ENCODE data around the gene USP17L10. TPM values are rescaled to one million over a fixed set of nuclear protein-coding genes. Genes with fewer than 3 reads are reported as not detected.
"Not testable (repeated sequence)": the region's sequence is repeated elsewhere in the genome, so short reads cannot be mapped to it uniquely, and the experiment has no call there.

The USP17L10 gene
- total RNA-seq, 1 experiment from 2014 or later = not detected

- BruUV-seq (replicated peaks); DNase-seq (ENCODE audit: low read depth, low spot score); H3K4me1 ChIP-seq (ENCODE audit: control insufficient read depth, insufficient read depth, low read length); ATAC-seq; CTCF ChIA-PET; H3K4me3 ChIP-seq (ENCODE audit: low read depth in 2 of 2, low read length in 2 of 2); POLR2A ChIA-PET; H3K9me3 ChIP-seq (ENCODE audit: control insufficient read depth, insufficient read depth, low read depth, low read length); in situ Hi-C loops (cut with HindIII; ENCODE audit: low pct_unique_long_range_greater_than_20kb, low sequenced_read_pairs); intact Hi-C loops (cut with micrococcal nuclease; ENCODE audit: unreplicated experiment); H3K27ac ChIP-seq (ENCODE audit: low read length); H3K36me3 ChIP-seq (ENCODE audit: control insufficient read depth, insufficient read depth, low read length); H3K27me3 ChIP-seq (ENCODE audit: control insufficient read depth, insufficient read depth, low read length): not testable (repeated sequence)
Measured at GRCh38 chr4:9230249-9230648, 19.8 kb downstream of the USP17L10 start.

GRCh38 chr4:9234085-9234484, 23.6 kb downstream of the USP17L10 start, which contains the start of gene USP17L15:
Gene USP17L15 (plus strand): TSS chr4:9234385. CDS start chr4:9234385, 0 bp downstream.
- DNase-seq (ENCODE audit: low read depth, low spot score); ATAC-seq; H3K4me3 ChIP-seq (ENCODE audit: low read depth in 2 of 2, low read length in 2 of 2); H3K27me3 ChIP-seq (ENCODE audit: control insufficient read depth, insufficient read depth, low read length); intact Hi-C loops (cut with micrococcal nuclease; ENCODE audit: unreplicated experiment); in situ Hi-C loops (cut with HindIII; ENCODE audit: low pct_unique_long_range_greater_than_20kb, low sequenced_read_pairs); H3K4me1 ChIP-seq (ENCODE audit: control insufficient read depth, insufficient read depth, low read length); POLR2A ChIA-PET; H3K27ac ChIP-seq (ENCODE audit: low read length); BruUV-seq (replicated peaks); H3K36me3 ChIP-seq (ENCODE audit: control insufficient read depth, insufficient read depth, low read length); H3K9me3 ChIP-seq (ENCODE audit: control insufficient read depth, insufficient read depth, low read depth, low read length); CTCF ChIA-PET: not testable (repeated sequence)

- BruUV-seq (replicated peaks); intact Hi-C loops (cut with micrococcal nuclease; ENCODE audit: unreplicated experiment); CTCF ChIA-PET; DNase-seq (ENCODE audit: low read depth, low spot score); H3K36me3 ChIP-seq (ENCODE audit: control insufficient read depth, insufficient read depth, low read length); H3K27me3 ChIP-seq (ENCODE audit: control insufficient read depth, insufficient read depth, low read length); H3K27ac ChIP-seq (ENCODE audit: low read length); in situ Hi-C loops (cut with HindIII; ENCODE audit: low pct_unique_long_range_greater_than_20kb, low sequenced_read_pairs); H3K4me3 ChIP-seq (ENCODE audit: low read depth in 2 of 2, low read length in 2 of 2); H3K9me3 ChIP-seq (ENCODE audit: control insufficient read depth, insufficient read depth, low read depth, low read length); H3K4me1 ChIP-seq (ENCODE audit: control insufficient read depth, insufficient read depth, low read length); POLR2A ChIA-PET; ATAC-seq: not testable (repeated sequence)
Measured at GRCh38 chr4:9238461-9238860, 28.0 kb downstream of the USP17L10 start.

- intact Hi-C loops (cut with micrococcal nuclease; ENCODE audit: unreplicated experiment); H3K27ac ChIP-seq (ENCODE audit: low read length); DNase-seq (ENCODE audit: low read depth, low spot score); H3K4me3 ChIP-seq (ENCODE audit: low read depth in 2 of 2, low read length in 2 of 2); CTCF ChIA-PET; H3K27me3 ChIP-seq (ENCODE audit: control insufficient read depth, insufficient read depth, low read length); POLR2A ChIA-PET; H3K9me3 ChIP-seq (ENCODE audit: control insufficient read depth, insufficient read depth, low read depth, low read length); BruUV-seq (replicated peaks); in situ Hi-C loops (cut with HindIII; ENCODE audit: low pct_unique_long_range_greater_than_20kb, low sequenced_read_pairs); H3K4me1 ChIP-seq (ENCODE audit: control insufficient read depth, insufficient read depth, low read length); H3K36me3 ChIP-seq (ENCODE audit: control insufficient read depth, insufficient read depth, low read length); ATAC-seq: not testable (repeated sequence)
Measured at GRCh38 chr4:9243579-9243978, 33.1 kb downstream of the USP17L10 start, which contains the start of gene USP17L17. Gene USP17L17 (plus strand): TSS chr4:9243879. CDS start chr4:9243879, 0 bp downstream.

- H3K4me1 ChIP-seq (ENCODE audit: control insufficient read depth, insufficient read depth, low read length); ATAC-seq; intact Hi-C loops (cut with micrococcal nuclease; ENCODE audit: unreplicated experiment); H3K36me3 ChIP-seq (ENCODE audit: control insufficient read depth, insufficient read depth, low read length); BruUV-seq (replicated peaks); CTCF ChIA-PET; POLR2A ChIA-PET; H3K9me3 ChIP-seq (ENCODE audit: control insufficient read depth, insufficient read depth, low read depth, low read length); H3K4me3 ChIP-seq (ENCODE audit: low read depth in 2 of 2, low read length in 2 of 2); H3K27ac ChIP-seq (ENCODE audit: low read length); H3K27me3 ChIP-seq (ENCODE audit: control insufficient read depth, insufficient read depth, low read length); in situ Hi-C loops (cut with HindIII; ENCODE audit: low pct_unique_long_range_greater_than_20kb, low sequenced_read_pairs); DNase-seq (ENCODE audit: low read depth, low spot score): not testable (repeated sequence)
Measured at GRCh38 chr4:9247953-9248680, 37.7 kb downstream of the USP17L10 start, which contains the start of gene USP17L18. Gene USP17L18 (plus strand): TSS chr4:9248630. CDS start chr4:9248630, 0 bp downstream.

GRCh38 chr4:9253078-9253477, 42.6 kb downstream of the USP17L10 start, which contains the start of gene USP17L19:
Gene USP17L19 (plus strand): TSS chr4:9253378. CDS start chr4:9253378, 0 bp downstream.
- in situ Hi-C loops (cut with HindIII; ENCODE audit: low pct_unique_long_range_greater_than_20kb, low sequenced_read_pairs); H3K4me1 ChIP-seq (ENCODE audit: control insufficient read depth, insufficient read depth, low read length); BruUV-seq (replicated peaks); H3K27me3 ChIP-seq (ENCODE audit: control insufficient read depth, insufficient read depth, low read length); H3K9me3 ChIP-seq (ENCODE audit: control insufficient read depth, insufficient read depth, low read depth, low read length); intact Hi-C loops (cut with micrococcal nuclease; ENCODE audit: unreplicated experiment); H3K4me3 ChIP-seq (ENCODE audit: low read depth in 2 of 2, low read length in 2 of 2); ATAC-seq; POLR2A ChIA-PET; DNase-seq (ENCODE audit: low read depth, low spot score); H3K36me3 ChIP-seq (ENCODE audit: control insufficient read depth, insufficient read depth, low read length); H3K27ac ChIP-seq (ENCODE audit: low read length); CTCF ChIA-PET: not testable (repeated sequence)

- POLR2A ChIA-PET, ATAC-seq: not testable (repeated sequence)
Measured at GRCh38 chr4:9257824-9258223, 47.4 kb downstream of the USP17L10 start, which contains the start of gene USP17L20. Gene USP17L20 (plus strand): TSS chr4:9258124. CDS start chr4:9258124, 0 bp downstream.

More at GRCh38 chr4:9257824-9258223, 47.4 kb downstream of the USP17L10 start, which contains the start of gene USP17L20:
- BruUV-seq (replicated peaks); H3K27ac ChIP-seq (ENCODE audit: low read length); H3K4me1 ChIP-seq (ENCODE audit: control insufficient read depth, insufficient read depth, low read length); H3K9me3 ChIP-seq (ENCODE audit: control insufficient read depth, insufficient read depth, low read depth, low read length); CTCF ChIA-PET; DNase-seq (ENCODE audit: low read depth, low spot score); H3K36me3 ChIP-seq (ENCODE audit: control insufficient read depth, insufficient read depth, low read length); H3K27me3 ChIP-seq (ENCODE audit: control insufficient read depth, insufficient read depth, low read length); H3K4me3 ChIP-seq (ENCODE audit: low read depth in 2 of 2, low read length in 2 of 2); intact Hi-C loops (cut with micrococcal nuclease; ENCODE audit: unreplicated experiment); in situ Hi-C loops (cut with HindIII; ENCODE audit: low pct_unique_long_range_greater_than_20kb, low sequenced_read_pairs): not testable (repeated sequence)
